Activated B cell treated with CpG ODN at 0.5 μM for 24 hours (primary cell): Measurements from ENCODE around the gene MUC20. TPM values are rescaled to one million over a fixed set of nuclear protein-coding genes. Genes with fewer than 3 reads are reported as not detected.
"Not testable (repeated sequence)": the region's sequence is repeated elsewhere in the genome, so short reads cannot be mapped to it uniquely, and the experiment has no call there.

Source experiments
- ATAC-seq: fragments of 200-7000 bp; cut with Tn5 transposase; one replicate; pipeline ENCODE4 v1.10.0; 2021; ENCODE audit warnings: low read depth, mild to moderate bottlenecking, moderate library complexity
- CTCF ChIA-PET: fragments of 350-600 bp; sonication (Branson Sonifier 250); formaldehyde crosslinking; loops from one replicate; lab custom pipeline; 2021; ENCODE audit warnings: antibody characterized with exemption; lab: Charles Lee
- POLR2A ChIA-PET: fragments of 350-600 bp; sonication (Branson Sonifier 250); formaldehyde crosslinking; loops from one replicate; lab custom pipeline; 2021; ENCODE audit warnings: antibody characterized with exemption; lab: Charles Lee
- DNase-seq: peaks from one replicate; pipeline ENCODE4 v3.0.0; 2022
- H3K27ac Mint-ChIP-seq: one replicate; pipeline ENCODE4 v1.8.0; 2020; ENCODE audit warnings: mixed read lengths
- H3K27me3 Mint-ChIP-seq: one replicate; pipeline ENCODE4 v1.8.0; 2021; ENCODE audit warnings: mixed read lengths
- H3K36me3 Mint-ChIP-seq: one replicate; pipeline ENCODE4 v1.8.0; 2021; ENCODE audit warnings: low read depth, mixed read lengths
- H3K4me1 Mint-ChIP-seq: one replicate; pipeline ENCODE4 v1.8.0; 2021; ENCODE audit warnings: mixed read lengths
- H3K4me3 Mint-ChIP-seq: one replicate; pipeline ENCODE4 v1.8.0; 2020; ENCODE audit warnings: mild to moderate bottlenecking, mixed read lengths
- H3K9me3 Mint-ChIP-seq: one replicate; pipeline ENCODE4 v1.8.0; 2020; ENCODE audit warnings: mixed read lengths
- CTCF ChIP-seq: fragments of 200-600 bp; IDR thresholded peaks from one replicate; pipeline ENCODE4 v1.8.0; 2022; ENCODE audit warnings: antibody characterized with exemption, mild to moderate bottlenecking
- intact Hi-C: fragments of 100-400 bp; cut with micrococcal nuclease; formaldehyde crosslinking; loops from one replicate; pipeline ENCODE4 v1.15.1; 2024
- total RNA-seq: library from RNA; stranded (reverse); gene quantifications from 2 replicates; pipeline ENCODE4 v1.2.3, GENCODE V29; 2022

Gene MUC20
- total RNA-seq, 1 donor from 2014 or later = 4.1 TPM

- Mint-ChIP-seq H3K4me1 (peaks cover 14% of the 10 kb centered on the region), H3K36me3 (peaks cover 71% of the 10 kb centered on the region)
- H3K27ac Mint-ChIP-seq, H3K9me3 Mint-ChIP-seq, DNase-seq, H3K4me3 Mint-ChIP-seq, H3K27me3 Mint-ChIP-seq, ATAC-seq, intact Hi-C loops: not testable (repeated sequence)
- CTCF ChIA-PET = interaction anchor here (0.7 kb wide), 1 partner anchor 177 kb away, joined by 4 read pairs; no protein-coding TSS in a partner anchor
- POLR2A ChIA-PET = interaction anchor here (0.7 to 1.1 kb wide), 2 partner anchors 164 to 517 kb away, joined by 3 to 13 read pairs; no protein-coding TSS in a partner anchor
These were observed 34.1 kb upstream of the MUC20 start for GRCh38 chr3:195686537-195687208.

GRCh38 chr3:195687209-195687760, 33.5 kb upstream of the MUC20 start:
- H3K4me3 Mint-ChIP-seq, H3K27ac Mint-ChIP-seq, intact Hi-C loops, DNase-seq, CTCF ChIA-PET, H3K9me3 Mint-ChIP-seq, H3K27me3 Mint-ChIP-seq: not testable (repeated sequence)
- POLR2A ChIA-PET = interaction anchor here (1.1 kb wide), 1 partner anchor 163 kb away, joined by 3 read pairs; no protein-coding TSS in a partner anchor
- peak; percentile 51 for ATAC-seq
- H3K36me3 Mint-ChIP-seq = peaks cover 74% of the 10 kb centered on the region
- H3K4me1 Mint-ChIP-seq = peaks cover 14% of the 10 kb centered on the region

GRCh38 chr3:195688471-195689183, 32.2 kb upstream of the MUC20 start:
- H3K9me3 Mint-ChIP-seq, H3K4me3 Mint-ChIP-seq, intact Hi-C loops, CTCF ChIA-PET, H3K27me3 Mint-ChIP-seq, H3K27ac Mint-ChIP-seq, POLR2A ChIA-PET, ATAC-seq, DNase-seq: not testable (repeated sequence)
- H3K4me1 Mint-ChIP-seq = peaks cover 13% of the 10 kb centered on the region
- H3K36me3 Mint-ChIP-seq = peaks cover 76% of the 10 kb centered on the region

- H3K27me3 Mint-ChIP-seq, intact Hi-C loops, H3K4me3 Mint-ChIP-seq, H3K27ac Mint-ChIP-seq, H3K9me3 Mint-ChIP-seq, ATAC-seq, H3K4me1 Mint-ChIP-seq, CTCF ChIA-PET, POLR2A ChIA-PET: not testable (repeated sequence)
- H3K36me3 Mint-ChIP-seq = peaks cover 74% of the 10 kb centered on the region
- peak; percentile 14 for DNase-seq
These were observed 31.4 kb upstream of the MUC20 start for GRCh38 chr3:195689184-195690070.

- Mint-ChIP-seq H3K36me3 (peaks cover 66% of the 10 kb centered on the region), H3K27ac (no peak overlapping the region), H3K4me3 (no peak overlapping the region), H3K9me3 (no peaks in the 10 kb centered on the region), H3K27me3 (no peaks in the 10 kb centered on the region), H3K4me1 (peaks cover 2% of the 10 kb centered on the region)
- TF ChIP-seq CTCF = no peak
- intact Hi-C loops = no loop called here
- peak; percentile 12 for DNase-seq
- no peak for ATAC-seq
- ChIA-PET CTCF (no interaction called here), POLR2A (no interaction called here)
These were observed 29.8 kb upstream of the MUC20 start for GRCh38 chr3:195690951-195691350.

GRCh38 chr3:195691596-195692353, 29.0 kb upstream of the MUC20 start:
- peaks cover 63% of the 10 kb centered on the region for H3K36me3 Mint-ChIP-seq
- H3K27me3 Mint-ChIP-seq, H3K27ac Mint-ChIP-seq, CTCF ChIA-PET, ATAC-seq, POLR2A ChIA-PET, intact Hi-C loops, DNase-seq, H3K4me1 Mint-ChIP-seq, H3K4me3 Mint-ChIP-seq, H3K9me3 Mint-ChIP-seq: not testable (repeated sequence)

GRCh38 chr3:195692354-195692685, 28.5 kb upstream of the MUC20 start:
- peaks cover 64% of the 10 kb centered on the region for H3K36me3 Mint-ChIP-seq
- intact Hi-C loops = no loop called here

More at GRCh38 chr3:195692354-195692685, 28.5 kb upstream of the MUC20 start:
- ATAC-seq = no peak
- DNase-seq = peak; percentile 13
- ChIA-PET POLR2A (no interaction called here), CTCF (no interaction called here)
- H3K4me1 Mint-ChIP-seq = peaks cover 6% of the 10 kb centered on the region
- no peak overlapping the region for H3K27ac Mint-ChIP-seq
- H3K9me3 Mint-ChIP-seq = no peaks in the 10 kb centered on the region
- no peak overlapping the region for H3K4me3 Mint-ChIP-seq
- no peak for TF ChIP-seq CTCF
- no peaks in the 10 kb centered on the region for H3K27me3 Mint-ChIP-seq
